ENCODE results near the gene CXCL10.
"Not testable (repeated sequence)": the region's sequence is repeated elsewhere in the genome, so short reads cannot be mapped to it uniquely, and the experiment has no call there.

Gene CXCL10

GRCh38 chr4:76023389-76023788 lies at the start of gene CXCL10:
Gene CXCL10 (minus strand): TSS chr4:76023497. CDS start chr4:76023431, 66 bp downstream.
- DNase-seq, result no peak

GRCh38 chr4:76072760-76073159 lies 49.5 kb upstream of the CXCL10 start:
- no peak for DNase-seq

- DNase-seq, result peak; percentile 79
These were observed 44.5 kb upstream of the CXCL10 start for GRCh38 chr4:76067652-76068286.

GRCh38 chr4:76066546-76066945 lies 43.2 kb upstream of the CXCL10 start:
- DNase-seq, result no peak

- DNase-seq, result no peak
These were observed 38.7 kb upstream of the CXCL10 start for GRCh38 chr4:76061982-76062381.

GRCh38 chr4:76061421-76061820 lies 38.1 kb upstream of the CXCL10 start:
- no peak for DNase-seq

- no peak for DNase-seq
These were observed 37.2 kb upstream of the CXCL10 start for GRCh38 chr4:76060506-76060905.

GRCh38 chr4:76059750-76060149 lies 36.5 kb upstream of the CXCL10 start:
- no peak for DNase-seq

GRCh38 chr4:76058888-76059426 lies 35.7 kb upstream of the CXCL10 start:
- no peak for DNase-seq

GRCh38 chr4:76058302-76058701 lies 35.0 kb upstream of the CXCL10 start:
- no peak for DNase-seq

- DNase-seq, result no peak
These were observed 32.1 kb upstream of the CXCL10 start for GRCh38 chr4:76055421-76055820.

- no peak for DNase-seq
These were observed 31.7 kb upstream of the CXCL10 start for GRCh38 chr4:76055016-76055415.

GRCh38 chr4:76053730-76054129 lies 30.4 kb upstream of the CXCL10 start:
- no peak for DNase-seq

GRCh38 chr4:76050560-76051050 lies 27.3 kb upstream of the CXCL10 start:
- not testable (repeated sequence) for DNase-seq

- not testable (repeated sequence) for DNase-seq
These were observed 26.6 kb upstream of the CXCL10 start for GRCh38 chr4:76049860-76050416.

GRCh38 chr4:76044686-76045085 lies 21.4 kb upstream of the CXCL10 start:
- not testable (repeated sequence) for DNase-seq

- not testable (repeated sequence) for DNase-seq
These were observed 20.0 kb upstream of the CXCL10 start for GRCh38 chr4:76043306-76043705.

- not testable (repeated sequence) for DNase-seq
These were observed 19.1 kb upstream of the CXCL10 start for GRCh38 chr4:76042241-76042998.

GRCh38 chr4:76036855-76037254 lies 13.6 kb upstream of the CXCL10 start:
- no peak for DNase-seq

GRCh38 chr4:76035799-76036380 lies 12.6 kb upstream of the CXCL10 start, which contains the start of gene CXCL11:
Gene CXCL11 (minus strand): TSS chr4:76036070. CDS start chr4:76035987, 83 bp downstream.
- no peak for DNase-seq

- DNase-seq, result no peak
These were observed 11.8 kb upstream of the CXCL10 start for GRCh38 chr4:76035141-76035540.

GRCh38 chr4:76029300-76029699 lies 6.0 kb upstream of the CXCL10 start:
- no peak for DNase-seq

GRCh38 chr4:76028350-76028765 lies 5.1 kb upstream of the CXCL10 start:
- no peak for DNase-seq
